ENCODE results near the gene MUC13.

- TF ChIP-seq CTCF (IDR thresholded peaks at IDR 0.05; ENCODE audit: poor library complexity) (no peak), EZH2 (IDR thresholded peaks at IDR 0.05; ENCODE audit: borderline replicate concordance) (no peak)
Observed at GRCh38 chr3:124859025-124859424, 75.5 kb downstream of the MUC13 start.

Data from hepatocyte (in vitro differentiated cells).